HepG2 (cell line): ENCODE results near the gene DNMT1. TPM values are rescaled to one million over a fixed set of nuclear protein-coding genes. Genes with fewer than 3 reads are reported as not detected.

Source experiments
- ARNT2 ChIP-seq: sonication (generic); formaldehyde crosslinking; IDR thresholded peaks from 2 replicates; pipeline ENCODE4 v1.8.0; 2022; ENCODE audit warnings: mild to moderate bottlenecking, low read depth, missing genetic modification reagents, moderate library complexity
- ELF4 ChIP-seq: sonication (generic); formaldehyde crosslinking; IDR thresholded peaks from 2 replicates; pipeline ENCODE4 v1.5.0; 2020; ENCODE audit warnings: missing genetic modification reagents, mild to moderate bottlenecking, moderate library complexity, borderline replicate concordance
- FOXP1 ChIP-seq, 2 experiments: fragments of 450-650 bp in 1 of 2; IDR thresholded peaks; 2 replicates each; pipeline ENCODE4 v1.6.1; 2017 to 2018; ENCODE audit warnings: antibody characterized with exemption in 1 of 2
- GMEB1 ChIP-seq: sonication (generic); formaldehyde crosslinking; IDR thresholded peaks from 2 replicates; pipeline ENCODE4 v1.5.1; 2020; ENCODE audit warnings: missing genetic modification reagents, mild to moderate bottlenecking, borderline replicate concordance
- KLF11 ChIP-seq: IDR thresholded peaks from 2 replicates; pipeline ENCODE4 v1.6.1; 2016; ENCODE audit warnings: missing compliant biosample characterization
- MAF1 ChIP-seq: sonication (generic); formaldehyde crosslinking; IDR thresholded peaks from 2 replicates; pipeline ENCODE4 v1.5.0; 2020; ENCODE audit warnings: missing genetic modification reagents, borderline replicate concordance
- MAFK ChIP-seq, 2 experiments: IDR thresholded peaks in 1 of 2; conservative IDR thresholded peaks in 1 of 2; 2 replicates each; pipeline ENCODE4 v1.6.1; 2011; ENCODE audit warnings: improper control_type of control experiment in 2 of 2, low read length in 2 of 2
- MED1 ChIP-seq: sonication (generic); formaldehyde crosslinking; IDR thresholded peaks from 2 replicates; pipeline ENCODE4 v1.4.0; 2020; ENCODE audit warnings: missing genetic modification reagents
- NFE2 ChIP-seq: sonication (generic); formaldehyde crosslinking; IDR thresholded peaks from 2 replicates; pipeline ENCODE4 v1.4.0; 2020; ENCODE audit warnings: missing genetic modification reagents
- NFYB ChIP-seq: sonication (generic); formaldehyde crosslinking; IDR thresholded peaks from 2 replicates; pipeline ENCODE4 v1.4.0; 2020; ENCODE audit warnings: missing genetic modification reagents
- NR2F6 ChIP-seq, 2 experiments: IDR thresholded peaks; 2 replicates each; pipeline ENCODE4 v1.6.1; 2016; ENCODE audit warnings: antibody characterized with exemption in 1 of 2, mild to moderate bottlenecking in 1 of 2
- REL ChIP-seq: sonication (generic); formaldehyde crosslinking; conservative IDR thresholded peaks from 2 replicates; pipeline ENCODE4 v1.8.0; 2022; ENCODE audit warnings: mild to moderate bottlenecking, missing genetic modification reagents, moderate library complexity
- RELA ChIP-seq: sonication (generic); formaldehyde crosslinking; IDR thresholded peaks from 2 replicates; pipeline ENCODE4 v1.4.0; 2020; ENCODE audit warnings: missing genetic modification reagents
- ZBTB8A ChIP-seq: sonication (generic); formaldehyde crosslinking; IDR thresholded peaks from 2 replicates; pipeline ENCODE4 v1.4.0; 2020; ENCODE audit warnings: mild to moderate bottlenecking, low read depth, missing genetic modification reagents, borderline replicate concordance
- ZC3H13 ChIP-seq: sonication (generic); formaldehyde crosslinking; IDR thresholded peaks from 2 replicates; pipeline ENCODE4 v1.8.1; 2023; ENCODE audit warnings: mild to moderate bottlenecking, missing genetic modification reagents, moderate library complexity
- ZNF18 ChIP-seq: sonication (generic); formaldehyde crosslinking; IDR thresholded peaks from 2 replicates; pipeline ENCODE4 v1.8.0; 2022; ENCODE audit warnings: mild to moderate bottlenecking, missing genetic modification reagents; ENCODE audit not compliant: insufficient replicate concordance
- ZNF20 ChIP-seq: sonication (generic); formaldehyde crosslinking; IDR thresholded peaks from 2 replicates; pipeline ENCODE4 v1.4.0; 2020; ENCODE audit warnings: mild to moderate bottlenecking, moderate library complexity, missing genetic modification reagents
- ZNF275 ChIP-seq: sonication (generic); formaldehyde crosslinking; IDR thresholded peaks from 2 replicates; pipeline ENCODE4 v1.8.0; 2022; ENCODE audit warnings: missing genetic modification reagents, mild to moderate bottlenecking, inconsistent platforms, borderline replicate concordance
- ZNF513 ChIP-seq: sonication (generic); formaldehyde crosslinking; conservative IDR thresholded peaks from 2 replicates; pipeline ENCODE4 v1.5.0; 2020; ENCODE audit warnings: missing genetic modification reagents
- ZNF672 ChIP-seq: sonication (generic); formaldehyde crosslinking; IDR thresholded peaks from 2 replicates; pipeline ENCODE4 v1.8.1; 2022; ENCODE audit warnings: missing genetic modification reagents
- ZNF724P ChIP-seq: sonication (generic); formaldehyde crosslinking; IDR thresholded peaks from 2 replicates; pipeline ENCODE4 v1.8.0; 2022; ENCODE audit warnings: missing genetic modification reagents, borderline replicate concordance
- ZSCAN25 ChIP-seq: sonication (generic); formaldehyde crosslinking; IDR thresholded peaks from 2 replicates; pipeline ENCODE4 v1.8.0; 2022; ENCODE audit warnings: mild to moderate bottlenecking, missing genetic modification reagents
- polyA plus RNA-seq, 8 experiments: library from polyadenylated mRNA; depleted of rRNA in 3 of 8; stranded (reverse) in 7 of 8; unstranded in 1 of 8; fragments of >200 nt; fragmentation: Illumina TruSeq in 4 of 8; extraction: Trizol in 4 of 8; gene quantifications; 2 replicates each; pipeline versions ENCODE4 v1.2.1 to v1.2.3, GENCODE V29; 2011 to 2016; ENCODE audit warnings: low read depth in 4 of 8, missing spikeins in 1 of 8, mixed read lengths in 1 of 8; ENCODE audit not compliant: insufficient read depth in 1 of 8
- total RNA-seq, 5 experiments: library from RNA; depleted of rRNA; stranded (reverse); fragments of >200 nt; fragmentation: Illumina TruSeq; extraction: Trizol; gene quantifications; 2 replicates each; pipeline ENCODE4 v1.2.3, GENCODE V29; 2016; ENCODE audit warnings: low read depth in 1 of 5

DNMT1 gene
- total and polyA plus RNA-seq, 2 of the 13 experiments (the other 11 are each of a cell fraction or from before 2014, with no cell fraction given), result 31.2 to 91.1 TPM

- 0 out of 2 replicates have a peak, but pooled peaks have one; percentile 22 for TF ChIP-seq ZSCAN25
- TF ChIP-seq GMEB1 (CRISPR knock-in tag), result peak; percentile 82
- TF ChIP-seq MED1 (CRISPR knock-in tag), result no peak; the same call in 1 of the 2 replicates
- TF ChIP-seq ZNF20 (CRISPR knock-in tag), result no peak
- TF ChIP-seq ELF4 (CRISPR knock-in tag), result 0 out of 2 replicates have a peak, but pooled peaks have one; percentile 57
- 0 out of 2 replicates have a peak, but pooled peaks have one; percentile 43 for TF ChIP-seq ZNF672
- no peak; the same call in 1 of the 2 replicates for TF ChIP-seq RELA (CRISPR knock-in tag)
- no peak; the same call in 1 of the 2 replicates for TF ChIP-seq MAF1 (CRISPR knock-in tag)
- TF ChIP-seq ZNF275 (CRISPR knock-in tag), result no peak; the same call in 1 of the 2 replicates
- TF ChIP-seq ZNF18 (CRISPR knock-in tag), result no peak
- no peak for TF ChIP-seq MAFK (conservative IDR thresholded peaks at IDR 0.05 in 1 of 2, IDR thresholded peaks at IDR 0.05 in 1 of 2; ENCODE audit: low read length in 2 of 2)
- peak; percentile 84; the same call in 1 of the 2 replicates for TF ChIP-seq ZNF724P
- TF ChIP-seq NR2F6 (IDR thresholded peaks at IDR 0.05), result no peak
- TF ChIP-seq NR2F6 (CRISPR knock-in tag; IDR thresholded peaks at IDR 0.05), result peak; percentile 18; the same call in 1 of the 2 replicates
- TF ChIP-seq ZNF513 (CRISPR knock-in tag), result 0 out of 2 replicates have a peak, but pooled peaks have one; percentile 36
- peak; percentile 42; the same call in 1 of the 2 replicates for TF ChIP-seq KLF11
- no peak for TF ChIP-seq ZBTB8A (CRISPR knock-in tag)
- TF ChIP-seq NFYB (CRISPR knock-in tag), result no peak; the same call in 1 of the 2 replicates
- no peak for TF ChIP-seq NFE2
- no peak for TF ChIP-seq FOXP1 (IDR thresholded peaks at IDR 0.05)
- TF ChIP-seq FOXP1 (CRISPR knock-in tag; IDR thresholded peaks at IDR 0.05), result no peak
- peak; percentile 93 for TF ChIP-seq ARNT2 (CRISPR knock-in tag)
- TF ChIP-seq ZC3H13 (CRISPR knock-in tag), result peak; percentile 85; the same call in 1 of the 2 replicates
- peak; percentile 74; the same call in 1 of the 2 replicates for TF ChIP-seq REL (CRISPR knock-in tag)
Measured at GRCh38 chr19:10194500-10195198, at the start of gene DNMT1 (continued).
